Activated naive CD8-positive, alpha-beta T cell treated with anti-CD3 and anti-CD28 coated beads, Interleukin-2, amount 50 U/mL, for 16 hours (primary cell): ENCODE measurements around the gene TFEC.
"Not testable (repeated sequence)": the region's sequence is repeated elsewhere in the genome, so short reads cannot be mapped to it uniquely, and the experiment has no call there.

Experiments used
- DNase-seq: peaks from one replicate; pipeline ENCODE4 v3.0.0-alpha.2; 2020; ENCODE audit warnings: low read depth, low spot score

TFEC gene

GRCh38 chr7:115988401-115988800 is 42.2 kb downstream of the TFEC start:
- DNase-seq, result no peak

- DNase-seq, result no peak
Observed at GRCh38 chr7:115987486-115987885, 43.1 kb downstream of the TFEC start.

GRCh38 chr7:115984105-115984504 is 46.5 kb downstream of the TFEC start:
- no peak for DNase-seq

- no peak for DNase-seq
Observed at GRCh38 chr7:115980159-115980558, 50.4 kb downstream of the TFEC start.

GRCh38 chr7:115976651-115977050 is 53.9 kb downstream of the TFEC start:
- no peak for DNase-seq

- no peak for DNase-seq
Observed at GRCh38 chr7:115975766-115976165, 54.8 kb downstream of the TFEC start.

- no peak for DNase-seq
Observed at GRCh38 chr7:115973406-115973805, 57.2 kb downstream of the TFEC start.

GRCh38 chr7:115971506-115971905 is 59.1 kb downstream of the TFEC start:
- no peak for DNase-seq

GRCh38 chr7:115968596-115968995 is 62.0 kb downstream of the TFEC start:
- no peak for DNase-seq

GRCh38 chr7:115968171-115968570 is 62.4 kb downstream of the TFEC start:
- DNase-seq, result no peak

GRCh38 chr7:115965796-115966475 is 64.6 kb downstream of the TFEC start:
- DNase-seq, result no peak

GRCh38 chr7:115965236-115965635 is 65.3 kb downstream of the TFEC start:
- no peak for DNase-seq

GRCh38 chr7:115964799-115965198 is 65.8 kb downstream of the TFEC start:
- no peak for DNase-seq

- DNase-seq, result no peak
Observed at GRCh38 chr7:115962340-115962739, 68.2 kb downstream of the TFEC start.

GRCh38 chr7:115953592-115954255 is 76.8 kb downstream of the TFEC start:
- no peak for DNase-seq

- DNase-seq, result no peak
Observed at GRCh38 chr7:115952832-115953231, 77.7 kb downstream of the TFEC start.

- no peak for DNase-seq
Observed at GRCh38 chr7:115951547-115951946, 79.0 kb downstream of the TFEC start.

- DNase-seq, result no peak
Observed at GRCh38 chr7:115941703-115942268, 88.8 kb downstream of the TFEC start.

GRCh38 chr7:115940460-115941060 is 90.0 kb downstream of the TFEC start:
- no peak for DNase-seq

- DNase-seq, result no peak
Observed at GRCh38 chr7:115937960-115938359, 92.6 kb downstream of the TFEC start.

GRCh38 chr7:115933471-115933870 is 97.1 kb downstream of the TFEC start:
- no peak for DNase-seq

- DNase-seq, result no peak
Observed at GRCh38 chr7:115932880-115933279, 97.7 kb downstream of the TFEC start.

GRCh38 chr7:115930184-115930583 is 100.4 kb downstream of the TFEC start:
- DNase-seq, result not testable (repeated sequence)
